ENCODE results near the gene CAPN5. TPM values are rescaled to one million over a fixed set of nuclear protein-coding genes. Genes with fewer than 3 reads are reported as not detected.

CAPN5 gene
- total RNA-seq, 1 donor from 2014 or later: 7.4 TPM

DNA sequence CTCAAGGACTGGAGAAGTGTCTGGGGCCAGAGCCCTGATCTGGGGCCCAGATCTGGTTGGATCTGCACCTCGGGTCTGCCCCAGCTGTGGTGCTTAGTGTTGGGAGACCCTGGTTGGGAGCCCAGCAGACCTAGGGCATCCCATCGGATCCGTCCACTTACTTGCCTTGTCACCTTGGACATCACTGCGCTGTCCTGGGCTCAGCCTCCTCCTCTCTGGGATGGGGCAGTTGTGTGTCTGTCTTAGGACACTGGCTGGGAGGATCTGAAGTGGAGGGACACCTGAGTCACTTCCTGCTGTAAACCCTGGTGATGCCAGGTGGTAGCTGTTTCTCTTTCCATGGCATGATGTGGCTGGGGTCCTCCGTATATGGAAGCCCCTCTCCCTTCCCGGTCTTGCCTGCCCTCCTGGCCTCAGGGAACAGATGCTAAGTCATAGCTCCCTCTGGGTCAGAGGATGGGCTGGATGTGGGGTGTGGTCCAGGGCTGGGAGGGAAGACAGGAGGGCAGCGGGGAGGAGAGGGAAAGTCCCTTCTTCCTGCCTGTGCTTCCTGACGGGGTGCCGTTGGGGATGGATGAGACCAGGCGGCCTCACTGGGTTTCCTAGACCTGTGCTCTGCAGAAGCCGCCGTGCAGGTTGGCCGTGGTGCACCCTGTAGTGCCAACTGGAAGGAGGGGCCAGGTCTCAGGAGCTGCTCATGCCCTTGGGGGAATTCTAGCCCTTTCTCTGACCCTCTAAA, 23.8 kb downstream of the CAPN5 start:
- H3K4me1 Mint-ChIP-seq: peaks cover 6% of the 10 kb centered on the region
- no peak for DNase-seq (ENCODE audit: low spot score)
- Histone ChIP-seq H3K27ac (no peak overlapping the region), H4K20me1 (ENCODE audit: low read depth) (peaks cover 2% of the 10 kb centered on the region), H3K9me3 (ENCODE audit: low read depth) (no peaks in the 10 kb centered on the region), H3K79me2 (ENCODE audit: low read depth) (no peaks in the 10 kb centered on the region), H3K9ac (no peak overlapping the region), H3K36me3 (no peaks in the 10 kb centered on the region), H3K27me3 (no peaks in the 10 kb centered on the region), H3F3A (ENCODE audit: low read depth) (no peaks in the 10 kb centered on the region), H3K4me2 (no peak overlapping the region), H3K4me1 (no peaks in the 10 kb centered on the region), H3K4me3 (no peak overlapping the region), H2AFZ (replicated peaks) (no peak overlapping the region)
- TF ChIP-seq, protein P1, sequence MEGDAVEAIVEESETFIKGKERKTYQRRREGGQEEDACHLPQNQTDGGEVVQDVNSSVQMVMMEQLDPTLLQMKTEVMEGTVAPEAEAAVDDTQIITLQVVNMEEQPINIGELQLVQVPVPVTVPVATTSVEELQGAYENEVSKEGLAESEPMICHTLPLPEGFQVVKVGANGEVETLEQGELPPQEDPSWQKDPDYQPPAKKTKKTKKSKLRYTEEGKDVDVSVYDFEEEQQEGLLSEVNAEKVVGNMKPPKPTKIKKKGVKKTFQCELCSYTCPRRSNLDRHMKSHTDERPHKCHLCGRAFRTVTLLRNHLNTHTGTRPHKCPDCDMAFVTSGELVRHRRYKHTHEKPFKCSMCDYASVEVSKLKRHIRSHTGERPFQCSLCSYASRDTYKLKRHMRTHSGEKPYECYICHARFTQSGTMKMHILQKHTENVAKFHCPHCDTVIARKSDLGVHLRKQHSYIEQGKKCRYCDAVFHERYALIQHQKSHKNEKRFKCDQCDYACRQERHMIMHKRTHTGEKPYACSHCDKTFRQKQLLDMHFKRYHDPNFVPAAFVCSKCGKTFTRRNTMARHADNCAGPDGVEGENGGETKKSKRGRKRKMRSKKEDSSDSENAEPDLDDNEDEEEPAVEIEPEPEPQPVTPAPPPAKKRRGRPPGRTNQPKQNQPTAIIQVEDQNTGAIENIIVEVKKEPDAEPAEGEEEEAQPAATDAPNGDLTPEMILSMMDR (IDR thresholded peaks at IDR 0.05): no peak
- TF ChIP-seq EZH2phosphoT487 (IDR thresholded peaks at IDR 0.05) (no peak), EZH2 (IDR thresholded peaks at IDR 0.05) (no peak)
- no peaks in the 10 kb centered on the region for H3K9me3 Mint-ChIP-seq
- H3K4me3 Mint-ChIP-seq: no peak overlapping the region
- H3K27ac Mint-ChIP-seq: no peak overlapping the region
- H3K27me3 Mint-ChIP-seq (ENCODE audit: insufficient read depth, low read depth): peaks cover 3% of the 10 kb centered on the region
- H3K36me3 Mint-ChIP-seq: no peaks in the 10 kb centered on the region

DNA sequence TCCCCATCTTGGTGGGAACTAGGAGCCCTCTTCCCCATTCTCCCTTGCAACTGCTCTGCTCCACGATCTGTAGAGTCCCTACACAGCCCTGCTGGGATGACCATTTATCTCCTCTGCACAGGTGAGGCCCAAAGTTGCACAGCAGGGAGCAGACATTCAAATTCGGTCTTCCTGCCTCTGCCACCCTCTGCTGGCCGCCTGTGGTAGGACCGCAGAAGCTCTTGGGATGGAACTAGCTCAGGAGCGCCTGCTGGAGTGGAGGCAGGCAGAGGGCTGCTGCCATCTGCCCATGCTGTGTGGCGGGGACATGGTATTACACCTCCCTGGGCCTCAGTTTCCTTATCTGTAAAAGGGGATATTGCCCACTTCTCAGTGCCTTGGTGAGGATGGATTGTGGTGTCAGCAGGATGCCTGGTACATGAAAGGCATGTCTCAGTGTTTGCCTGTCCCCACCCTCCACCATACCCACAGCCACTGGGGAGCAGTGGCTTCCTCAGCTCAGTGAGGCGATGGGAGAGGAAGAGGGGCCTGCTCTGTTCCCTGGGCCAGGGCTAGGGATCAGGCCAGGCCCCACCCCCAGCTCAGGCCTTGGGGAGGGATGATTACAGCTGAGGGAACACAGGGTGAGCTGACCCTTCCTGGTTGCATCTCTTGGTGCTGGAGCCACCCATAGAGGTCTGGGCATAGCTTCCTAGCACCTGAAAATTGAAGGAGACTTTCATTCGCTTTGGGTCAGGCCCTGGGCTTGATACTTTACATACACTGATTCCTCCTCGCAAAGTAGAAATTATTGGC, 24.6 kb downstream of the CAPN5 start:
- Histone ChIP-seq H3F3A (ENCODE audit: low read depth) (no peaks in the 10 kb centered on the region), H3K27ac (no peak overlapping the region), H3K79me2 (ENCODE audit: low read depth) (no peaks in the 10 kb centered on the region), H2AFZ (replicated peaks) (no peak overlapping the region), H3K27me3 (no peaks in the 10 kb centered on the region), H3K9me3 (ENCODE audit: low read depth) (no peaks in the 10 kb centered on the region), H3K36me3 (no peaks in the 10 kb centered on the region), H3K4me2 (no peak overlapping the region), H3K4me3 (no peak overlapping the region), H3K4me1 (peaks cover 8% of the 10 kb centered on the region), H4K20me1 (ENCODE audit: low read depth) (peaks cover 2% of the 10 kb centered on the region), H3K9ac (no peak overlapping the region)
- no peak overlapping the region for H3K4me3 Mint-ChIP-seq
- H3K27me3 Mint-ChIP-seq (ENCODE audit: insufficient read depth, low read depth): peaks cover under 1% of the 10 kb centered on the region
- TF ChIP-seq EZH2 (IDR thresholded peaks at IDR 0.05) (no peak), EZH2phosphoT487 (IDR thresholded peaks at IDR 0.05) (no peak)
- TF ChIP-seq, protein P1 (IDR thresholded peaks at IDR 0.05): peak; percentile 91
- no peaks in the 10 kb centered on the region for H3K36me3 Mint-ChIP-seq
- peak; percentile 87 for DNase-seq (ENCODE audit: low spot score)
- H3K4me1 Mint-ChIP-seq: peaks cover 5% of the 10 kb centered on the region
- no peaks in the 10 kb centered on the region for H3K9me3 Mint-ChIP-seq
- H3K27ac Mint-ChIP-seq: peak overlapping the region; percentile 37

- no peak overlapping the region for H3K27ac ChIP-seq
- DNase-seq (ENCODE audit: low spot score): no peak
- H2AFZ ChIP-seq (replicated peaks): no peak overlapping the region
- H4K20me1 ChIP-seq (ENCODE audit: low read depth): peaks cover 2% of the 10 kb centered on the region
- Mint-ChIP-seq H3K36me3 (no peaks in the 10 kb centered on the region), H3K4me1 (peaks cover 7% of the 10 kb centered on the region), H3K9me3 (no peaks in the 10 kb centered on the region), H3K27ac (no peak overlapping the region), H3K27me3 (ENCODE audit: insufficient read depth, low read depth) (peaks cover 3% of the 10 kb centered on the region), H3K4me3 (no peak overlapping the region)
- H3K4me3 ChIP-seq: no peak overlapping the region
- no peak overlapping the region for H3K9ac ChIP-seq
- no peaks in the 10 kb centered on the region for H3K27me3 ChIP-seq
- no peak overlapping the region for H3K4me2 ChIP-seq
- TF ChIP-seq EZH2 (IDR thresholded peaks at IDR 0.05) (no peak), EZH2phosphoT487 (IDR thresholded peaks at IDR 0.05) (no peak)
- TF ChIP-seq, protein P1 (IDR thresholded peaks at IDR 0.05): no peak
- no peaks in the 10 kb centered on the region for H3K79me2 ChIP-seq (ENCODE audit: low read depth)
- no peaks in the 10 kb centered on the region for H3K9me3 ChIP-seq (ENCODE audit: low read depth)
- peaks cover 11% of the 10 kb centered on the region for H3K4me1 ChIP-seq
- H3K36me3 ChIP-seq: no peaks in the 10 kb centered on the region
- no peaks in the 10 kb centered on the region for H3F3A ChIP-seq (ENCODE audit: low read depth)
Observed at GRCh38 chr11:77092382-77092781, 25.6 kb downstream of the CAPN5 start.

Data from neural progenitor cell (in vitro differentiated cells).